ENCODE data around the gene ZNF441.
A peak's percentile ranks its signal among the peaks of the same experiment; 100 is the strongest.
"Not testable (repeated sequence)": the region's sequence is repeated elsewhere in the genome, so short reads cannot be mapped to it uniquely, and the experiment has no call there.

Gene ZNF441

GRCh38 chr19:11792942-11793341 lies 26.1 kb downstream of the ZNF441 start:
- no peak for ATAC-seq (replicated peaks)
- peaks cover 7 to 8% of the 10 kb centered on the region in 2 donors for H3K4me1 Mint-ChIP-seq (ENCODE audit: low read depth in 2 of 2)
- no peak overlapping the region for H3K27ac Mint-ChIP-seq

GRCh38 chr19:11797491-11797890 lies 30.7 kb downstream of the ZNF441 start:
- peak; percentile 64 for ATAC-seq (replicated peaks)
- Mint-ChIP-seq H3K4me3 (peak overlapping the region; percentile 84 to 88), H3K4me1 (ENCODE audit: low read depth in 2 of 2) (peaks cover 10 to 11% of the 10 kb centered on the region in 2 donors), H3K27me3 (peaks cover 0 to 12% of the 10 kb centered on the region in 2 donors), H3K9me3 (peaks cover 0 to 2% of the 10 kb centered on the region in 2 donors), H3K27ac (no peak overlapping the region), H3K36me3 (ENCODE audit: insufficient read depth) (peaks cover 3% of the 10 kb centered on the region)
- DNase-seq: peak; percentile 63 to 78 (median 63)

More at GRCh38 chr19:11792942-11793341, 26.1 kb downstream of the ZNF441 start:
- Mint-ChIP-seq H3K27me3 (peaks cover 0 to 6% of the 10 kb centered on the region in 2 donors), H3K36me3 (ENCODE audit: insufficient read depth) (no peaks in the 10 kb centered on the region), H3K4me3 (no peak overlapping the region), H3K9me3 (peaks cover 0 to 3% of the 10 kb centered on the region in 2 donors)
- no peak for DNase-seq

GRCh38 chr19:11798391-11799330 lies 31.9 kb downstream of the ZNF441 start, which contains the start of gene ZNF491:
ZNF491 (plus strand) TSS chr19:11798523; CDS start chr19:11805954, 7,431 bp downstream.
- H3K27ac Mint-ChIP-seq: peak within 1 kb of the TSS in 1 of 2 donors; percentile 79
- DNase-seq: peak; percentile 52 to 71 (median 54)
- H3K36me3 Mint-ChIP-seq (ENCODE audit: insufficient read depth): peaks cover 3% of the 10 kb centered on the region
- H3K4me1 Mint-ChIP-seq (ENCODE audit: low read depth in 2 of 2): peaks cover 10 to 11% of the 10 kb centered on the region in 2 donors
- peak within 1 kb of the TSS; percentile 84 to 88 for H3K4me3 Mint-ChIP-seq
- H3K9me3 Mint-ChIP-seq: no peaks in the 10 kb centered on the region
- H3K27me3 Mint-ChIP-seq: peaks cover 0 to 12% of the 10 kb centered on the region in 2 donors
- peak; percentile 95 for ATAC-seq (replicated peaks)

- ATAC-seq (replicated peaks) (no peak), DNase-seq (no peak)
- H3K36me3 Mint-ChIP-seq (ENCODE audit: insufficient read depth): peaks cover 6% of the 10 kb centered on the region
- H3K4me1 Mint-ChIP-seq (ENCODE audit: low read depth in 2 of 2): no peaks in the 10 kb centered on the region
- H3K4me3 Mint-ChIP-seq: no peak overlapping the region
- no peaks in the 10 kb centered on the region for H3K27me3 Mint-ChIP-seq
- no peak overlapping the region for H3K27ac Mint-ChIP-seq
- peaks cover 1 to 7% of the 10 kb centered on the region in 2 donors for H3K9me3 Mint-ChIP-seq
These were observed 39.7 kb downstream of the ZNF441 start for GRCh38 chr19:11806354-11807098.

GRCh38 chr19:11807099-11807380 lies 40.2 kb downstream of the ZNF441 start:
- peaks cover 6% of the 10 kb centered on the region for H3K36me3 Mint-ChIP-seq (ENCODE audit: insufficient read depth)
- no peak overlapping the region for H3K4me3 Mint-ChIP-seq
- no peak for ATAC-seq (replicated peaks)
- H3K9me3 Mint-ChIP-seq: peaks cover 1 to 7% of the 10 kb centered on the region in 2 donors
- no peak for DNase-seq
- H3K4me1 Mint-ChIP-seq (ENCODE audit: low read depth in 2 of 2): no peaks in the 10 kb centered on the region
- no peaks in the 10 kb centered on the region for H3K27me3 Mint-ChIP-seq
- H3K27ac Mint-ChIP-seq: no peak overlapping the region

- peak overlapping the region; percentile 87 to 89 for H3K27ac Mint-ChIP-seq
- H3K27me3 Mint-ChIP-seq: no peaks in the 10 kb centered on the region
- H3K4me1 Mint-ChIP-seq (ENCODE audit: low read depth in 2 of 2): peaks cover 11 to 24% of the 10 kb centered on the region in 2 donors
- H3K36me3 Mint-ChIP-seq (ENCODE audit: insufficient read depth): peaks cover 3% of the 10 kb centered on the region
- H3K9me3 Mint-ChIP-seq: no peaks in the 10 kb centered on the region
- ATAC-seq (replicated peaks) (no peak), DNase-seq (no peak)
- peak overlapping the region; percentile 86 to 92 for H3K4me3 Mint-ChIP-seq
These were observed 46.9 kb downstream of the ZNF441 start for GRCh38 chr19:11813703-11814028.

- DNase-seq (peak; percentile 62 to 78 (median 65)), ATAC-seq (replicated peaks) (peak; percentile 99)
- Mint-ChIP-seq H3K36me3 (ENCODE audit: insufficient read depth) (peaks cover 3% of the 10 kb centered on the region), H3K9me3 (no peaks in the 10 kb centered on the region), H3K4me1 (ENCODE audit: low read depth in 2 of 2) (peaks cover 11 to 24% of the 10 kb centered on the region in 2 donors), H3K27ac (peak within 1 kb of the TSS; percentile 87 to 89), H3K4me3 (peak within 1 kb of the TSS; percentile 86 to 92), H3K27me3 (no peaks in the 10 kb centered on the region)
These were observed 47.4 kb downstream of the ZNF441 start, which contains the start of gene ZNF440 for GRCh38 chr19:11814029-11814699. ZNF440 (plus strand) TSS chr19:11814273; CDS start chr19:11814448, 175 bp downstream.

- Mint-ChIP-seq H3K4me3 (peak overlapping the region; percentile 86 to 92), H3K27ac (peak overlapping the region; percentile 87 to 89), H3K4me1 (ENCODE audit: low read depth in 2 of 2) (peaks cover 11 to 24% of the 10 kb centered on the region in 2 donors), H3K27me3 (no peaks in the 10 kb centered on the region), H3K9me3 (no peaks in the 10 kb centered on the region), H3K36me3 (ENCODE audit: insufficient read depth) (peaks cover 3% of the 10 kb centered on the region)
- no peak for ATAC-seq (replicated peaks)
- DNase-seq: no peak
These were observed 47.9 kb downstream of the ZNF441 start for GRCh38 chr19:11814700-11815035.

GRCh38 chr19:11821474-11822109 lies 54.8 kb downstream of the ZNF441 start:
- Mint-ChIP-seq H3K9me3 (peaks cover 3 to 10% of the 10 kb centered on the region in 2 donors), H3K36me3 (ENCODE audit: insufficient read depth) (peaks cover 3% of the 10 kb centered on the region), H3K27ac (no peak overlapping the region), H3K4me3 (no peak overlapping the region), H3K4me1 (ENCODE audit: low read depth in 2 of 2) (peaks cover 4 to 15% of the 10 kb centered on the region in 2 donors), H3K27me3 (no peaks in the 10 kb centered on the region)
- ATAC-seq (replicated peaks) (no peak), DNase-seq (no peak)

- peaks cover 13% of the 10 kb centered on the region for H3K36me3 Mint-ChIP-seq (ENCODE audit: insufficient read depth)
- H3K27me3 Mint-ChIP-seq; ATAC-seq (replicated peaks); DNase-seq; H3K4me1 Mint-ChIP-seq (ENCODE audit: low read depth in 2 of 2); H3K4me3 Mint-ChIP-seq; H3K27ac Mint-ChIP-seq: not testable (repeated sequence)
- peaks cover 8 to 10% of the 10 kb centered on the region in 2 donors for H3K9me3 Mint-ChIP-seq
These were observed 62.4 kb downstream of the ZNF441 start for GRCh38 chr19:11828957-11829876.

GRCh38 chr19:11832253-11832912 lies 65.6 kb downstream of the ZNF441 start:
- H3K9me3 Mint-ChIP-seq: peaks cover 8 to 9% of the 10 kb centered on the region in 2 donors
- DNase-seq: no peak
- H3K27ac Mint-ChIP-seq: no peak overlapping the region
- no peak for ATAC-seq (replicated peaks)
- no peaks in the 10 kb centered on the region for H3K27me3 Mint-ChIP-seq
- H3K4me1 Mint-ChIP-seq (ENCODE audit: low read depth in 2 of 2): no peaks in the 10 kb centered on the region
- no peak overlapping the region for H3K4me3 Mint-ChIP-seq
- H3K36me3 Mint-ChIP-seq (ENCODE audit: insufficient read depth): peaks cover 13% of the 10 kb centered on the region

- no peak for ATAC-seq (replicated peaks)
- peaks cover 8 to 9% of the 10 kb centered on the region in 2 donors for H3K9me3 Mint-ChIP-seq
- DNase-seq: no peak
- no peaks in the 10 kb centered on the region for H3K27me3 Mint-ChIP-seq
- peaks cover 13% of the 10 kb centered on the region for H3K36me3 Mint-ChIP-seq (ENCODE audit: insufficient read depth)
- no peaks in the 10 kb centered on the region for H3K4me1 Mint-ChIP-seq (ENCODE audit: low read depth in 2 of 2)
- no peak overlapping the region for H3K27ac Mint-ChIP-seq
- no peak overlapping the region for H3K4me3 Mint-ChIP-seq
These were observed 66.7 kb downstream of the ZNF441 start for GRCh38 chr19:11833541-11833940.
